IMR-90 (cell line): Measurements from ENCODE around the gene WASF3.

ENCODE experiments used
- MXI1 ChIP-seq: IDR thresholded peaks from 2 replicates; pipeline ENCODE4 v1.6.1; 2012; ENCODE audit warnings: low read depth, mild to moderate bottlenecking, low read length, moderate library complexity, borderline replicate concordance
- TF ChIP-seq, protein P1 (sequence below): conservative IDR thresholded peaks from 2 replicates; pipeline ENCODE4 v1.5.1; 2012; ENCODE audit warnings: mild to moderate bottlenecking, low read depth, low read length, improper control_type of control experiment

DNA sequence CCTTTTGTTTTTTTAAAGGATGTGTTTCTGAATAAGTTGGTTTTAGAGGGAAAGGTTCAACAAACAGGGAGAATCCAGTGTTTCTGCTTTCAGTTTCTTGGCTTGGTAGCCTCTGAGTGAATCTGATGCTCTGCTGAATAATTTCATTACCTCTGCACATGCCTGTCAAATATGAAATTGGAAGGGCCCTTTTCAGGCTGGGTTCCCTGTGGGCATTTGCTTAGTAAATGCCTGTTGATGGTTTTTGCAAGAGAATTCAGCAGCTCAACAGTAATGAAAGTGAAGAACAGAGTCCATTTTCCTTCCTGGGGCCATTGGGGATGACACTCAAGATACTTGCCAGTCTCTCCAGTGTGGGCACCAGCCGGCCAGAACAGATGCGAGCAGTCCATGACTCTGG is 128.8 kb downstream of the WASF3 start:
- TF ChIP-seq MXI1, result no peak
- TF ChIP-seq, protein P1, sequence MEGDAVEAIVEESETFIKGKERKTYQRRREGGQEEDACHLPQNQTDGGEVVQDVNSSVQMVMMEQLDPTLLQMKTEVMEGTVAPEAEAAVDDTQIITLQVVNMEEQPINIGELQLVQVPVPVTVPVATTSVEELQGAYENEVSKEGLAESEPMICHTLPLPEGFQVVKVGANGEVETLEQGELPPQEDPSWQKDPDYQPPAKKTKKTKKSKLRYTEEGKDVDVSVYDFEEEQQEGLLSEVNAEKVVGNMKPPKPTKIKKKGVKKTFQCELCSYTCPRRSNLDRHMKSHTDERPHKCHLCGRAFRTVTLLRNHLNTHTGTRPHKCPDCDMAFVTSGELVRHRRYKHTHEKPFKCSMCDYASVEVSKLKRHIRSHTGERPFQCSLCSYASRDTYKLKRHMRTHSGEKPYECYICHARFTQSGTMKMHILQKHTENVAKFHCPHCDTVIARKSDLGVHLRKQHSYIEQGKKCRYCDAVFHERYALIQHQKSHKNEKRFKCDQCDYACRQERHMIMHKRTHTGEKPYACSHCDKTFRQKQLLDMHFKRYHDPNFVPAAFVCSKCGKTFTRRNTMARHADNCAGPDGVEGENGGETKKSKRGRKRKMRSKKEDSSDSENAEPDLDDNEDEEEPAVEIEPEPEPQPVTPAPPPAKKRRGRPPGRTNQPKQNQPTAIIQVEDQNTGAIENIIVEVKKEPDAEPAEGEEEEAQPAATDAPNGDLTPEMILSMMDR, result no peak
